SIG-M5 treated with dmso at 0.1 percent for 504 hours (cell line): ENCODE data around the gene MARK1.

Experiments
- DNase-seq: peaks from one replicate; lab custom pipeline; 2025; ENCODE audit not compliant: unreplicated experiment; lab: John Stamatoyannopoulos, UW

The MARK1 gene

GRCh38 chr1:220527908-220528678 lies at the start of gene MARK1:
MARK1 (plus strand) TSS chr1:220528136; CDS start chr1:220528823, 687 bp downstream.
- DNase-seq = no peak

DNA sequence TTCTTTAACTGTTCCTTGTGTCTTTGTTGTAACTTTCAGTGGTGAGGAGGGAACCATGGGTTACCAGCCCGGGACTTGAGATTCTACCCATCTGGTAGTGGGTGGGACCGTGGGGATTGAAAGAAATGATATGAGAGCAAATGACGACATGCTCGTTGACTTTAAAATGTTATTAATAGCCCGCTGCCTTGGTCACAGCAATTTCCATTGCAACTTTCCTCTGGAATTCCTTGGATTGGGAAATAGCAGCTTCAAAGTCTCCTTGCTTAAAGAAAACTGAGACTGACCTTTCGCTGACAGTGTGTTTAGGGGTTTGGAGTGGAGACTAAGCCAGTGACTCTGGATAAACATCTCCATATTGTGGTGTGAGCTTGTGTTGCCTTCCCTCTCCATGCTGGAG lies 44.2 kb upstream of the MARK1 start:
- DNase-seq = no peak

- no peak for DNase-seq
These were observed 43.8 kb upstream of the MARK1 start for GRCh38 chr1:220484135-220484534.

GRCh38 chr1:220485131-220485530 lies 42.8 kb upstream of the MARK1 start:
- no peak for DNase-seq

GRCh38 chr1:220485791-220486190 lies 42.1 kb upstream of the MARK1 start:
- no peak for DNase-seq

GRCh38 chr1:220487297-220487820 lies 40.6 kb upstream of the MARK1 start:
- DNase-seq = peak; percentile 34

- no peak for DNase-seq
These were observed 36.0 kb upstream of the MARK1 start for GRCh38 chr1:220491891-220492290.

GRCh38 chr1:220497220-220497947 lies 30.6 kb upstream of the MARK1 start:
- no peak for DNase-seq

GRCh38 chr1:220498188-220498587 lies 29.7 kb upstream of the MARK1 start:
- DNase-seq = no peak

DNA sequence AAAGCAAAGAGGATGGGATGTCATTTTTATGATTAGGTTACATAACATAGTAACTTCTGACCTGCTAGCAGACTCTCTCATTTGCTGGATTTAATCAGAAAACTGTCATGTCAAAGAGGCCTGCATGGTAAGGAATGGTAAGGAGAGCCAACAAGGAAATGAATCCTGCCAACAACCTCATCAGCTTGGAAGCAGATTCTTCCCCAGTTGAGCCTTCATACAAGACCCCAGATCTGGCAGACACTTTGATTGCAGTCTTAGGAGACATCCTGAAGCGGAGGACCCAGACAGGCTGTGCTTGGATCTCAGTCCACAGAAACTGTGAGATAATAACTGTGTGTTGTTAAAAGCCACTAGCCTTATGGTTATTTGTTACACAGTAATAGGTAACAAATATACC lies 27.6 kb upstream of the MARK1 start:
- DNase-seq = no peak

DNA sequence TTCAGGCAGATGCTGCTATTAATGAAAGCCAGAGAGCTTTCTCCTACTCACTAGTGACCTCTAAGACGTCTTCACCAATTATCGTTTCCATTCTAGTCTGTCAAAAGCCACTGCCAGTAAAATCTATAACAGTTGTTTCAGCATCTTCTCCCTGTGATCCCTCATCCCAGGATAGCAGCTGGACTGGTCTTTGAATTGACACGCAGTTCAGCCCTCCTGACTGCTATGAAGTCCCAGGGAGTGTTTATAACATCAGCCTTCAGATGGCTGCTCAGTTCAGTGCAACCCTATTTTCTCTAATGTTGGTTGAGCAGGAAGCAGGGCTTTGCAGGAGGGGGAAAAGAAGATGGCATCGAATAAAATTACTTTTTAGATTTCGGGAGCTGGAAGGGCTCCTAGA lies 23.6 kb upstream of the MARK1 start:
- DNase-seq = no peak

DNA sequence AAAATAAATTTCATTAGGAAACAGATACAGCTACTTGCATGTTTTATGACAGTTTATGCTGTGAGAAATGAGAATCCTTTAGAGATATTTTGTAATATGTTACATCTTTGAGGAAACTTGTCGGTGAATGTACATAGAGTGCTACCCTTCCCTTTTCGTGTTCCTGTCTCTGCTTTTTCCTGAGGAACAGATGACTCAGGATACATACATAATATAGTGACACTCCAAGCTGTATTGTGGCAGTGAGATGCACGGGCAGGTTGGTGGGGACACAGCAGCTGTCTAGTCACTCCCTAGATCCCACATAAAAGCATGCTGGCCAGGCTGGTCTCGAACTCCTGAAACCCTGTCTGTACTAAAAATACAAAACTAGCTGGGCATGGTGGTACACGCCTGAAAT lies 20.9 kb upstream of the MARK1 start:
- DNase-seq = no peak

DNA sequence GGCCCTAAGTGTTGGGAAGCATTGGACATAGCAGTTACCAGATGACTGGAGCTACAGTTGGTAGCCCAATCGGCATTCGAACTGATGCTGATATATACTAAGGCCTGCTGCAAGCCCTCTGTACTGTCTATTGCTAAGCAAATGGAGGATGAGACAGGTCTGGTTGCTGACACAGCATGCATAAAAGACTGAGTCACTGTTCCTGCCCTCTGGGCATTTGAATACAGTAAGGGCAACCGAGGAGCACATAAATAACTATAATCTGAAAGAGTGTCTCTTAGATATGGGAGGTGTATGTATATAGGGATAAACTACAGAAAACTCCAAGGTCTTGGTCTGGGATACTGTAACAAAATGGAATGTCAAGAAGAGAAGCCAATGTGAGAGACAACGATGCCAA lies 16.8 kb upstream of the MARK1 start:
- no peak for DNase-seq

- no peak for DNase-seq
These were observed 16.2 kb upstream of the MARK1 start for GRCh38 chr1:220511785-220512184.

DNA sequence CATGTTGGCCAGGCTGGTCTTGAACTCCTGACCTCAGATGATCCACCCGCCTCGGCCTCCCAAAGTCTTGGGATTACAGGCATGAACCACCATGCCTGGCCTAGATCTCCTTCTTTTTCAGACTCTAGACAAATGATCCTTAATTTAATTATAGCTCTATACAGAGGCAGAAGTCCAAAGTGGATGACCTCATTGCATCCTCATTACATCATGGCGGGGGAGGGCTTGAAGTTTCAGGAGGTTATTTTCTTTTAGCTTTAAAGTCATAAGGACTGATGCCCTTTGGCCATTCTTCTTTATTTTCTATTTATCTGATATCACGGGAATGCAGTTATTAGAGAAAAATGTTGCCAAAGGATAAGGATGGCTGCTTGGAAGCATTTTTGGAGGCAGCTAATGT lies 14.1 kb upstream of the MARK1 start:
- DNase-seq = no peak

- no peak for DNase-seq
These were observed 13.7 kb upstream of the MARK1 start for GRCh38 chr1:220514256-220514655.

DNA sequence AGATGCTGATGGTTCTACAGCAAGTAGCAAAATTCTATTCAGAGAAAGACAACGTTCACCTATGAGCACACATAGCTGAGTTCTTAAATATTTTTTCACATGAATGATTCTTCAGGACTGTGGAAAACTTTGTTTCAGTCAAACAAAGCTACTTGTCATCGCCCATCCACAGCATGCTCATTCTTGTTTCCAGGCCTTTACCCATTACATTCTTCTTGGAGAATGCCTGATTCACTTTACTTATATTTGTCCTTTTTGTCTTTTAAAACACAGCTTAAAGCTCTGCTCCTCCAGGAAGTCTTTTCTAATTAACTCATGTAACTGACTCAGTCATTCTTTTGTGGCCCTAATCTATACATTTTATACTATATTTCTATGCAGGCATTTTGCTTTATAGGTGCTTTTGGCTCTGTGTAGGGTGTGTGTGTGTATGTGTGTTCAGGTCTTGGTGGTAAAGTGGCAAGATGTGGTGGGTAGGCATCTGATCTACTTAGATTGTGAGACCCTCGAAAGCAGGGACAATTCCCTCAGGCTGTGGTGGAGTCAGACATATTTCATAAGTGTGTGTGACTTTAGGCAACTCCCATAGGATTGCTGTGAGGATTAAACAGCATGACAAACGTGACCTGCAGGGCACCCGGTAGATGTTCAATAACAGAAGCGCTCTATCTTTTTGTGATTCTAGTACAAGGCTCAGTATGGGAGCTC lies 11.8 kb upstream of the MARK1 start:
- DNase-seq = no peak

DNA sequence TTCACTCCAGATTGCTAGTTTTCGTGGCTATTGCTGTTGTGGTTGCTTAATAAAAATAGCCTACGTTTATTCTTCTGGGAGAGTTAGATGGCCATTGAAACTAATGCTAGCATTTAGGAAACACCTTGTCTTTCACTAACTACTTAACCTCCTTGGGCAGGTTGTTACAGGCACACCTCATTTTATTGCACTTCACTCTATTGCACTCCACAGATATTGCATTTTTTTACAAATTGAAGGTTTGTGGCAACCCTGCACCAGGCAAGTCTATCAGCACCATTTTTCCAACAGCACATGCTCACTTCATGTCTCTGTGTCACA lies 11.3 kb upstream of the MARK1 start:
- DNase-seq = no peak

GRCh38 chr1:220521778-220522177 lies 6.2 kb upstream of the MARK1 start:
- peak; percentile 62 for DNase-seq

DNA sequence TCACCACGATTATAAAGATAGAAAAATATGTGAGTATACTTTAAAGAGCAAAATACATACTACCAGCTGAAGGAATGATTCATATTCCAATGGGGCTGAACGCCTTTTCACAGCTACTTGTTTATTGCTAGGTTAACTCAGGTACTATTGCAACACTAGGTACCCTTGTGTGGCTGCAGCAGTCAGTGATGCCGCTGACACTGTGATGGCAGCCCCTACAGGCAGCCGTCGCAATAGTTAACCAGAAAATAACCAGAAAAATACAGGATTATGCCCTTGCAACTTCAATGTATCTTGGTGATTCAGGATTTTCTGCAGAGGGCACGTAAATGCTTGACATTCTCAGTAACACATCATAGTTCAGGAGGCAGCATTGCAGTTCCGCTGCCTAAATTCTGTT lies 1.6 kb upstream of the MARK1 start:
- no peak for DNase-seq

- no peak for DNase-seq
These were observed 543 bp upstream of the MARK1 start for GRCh38 chr1:220527279-220527907.
